T-helper 2 cell treated with Interferon-gamma antibody and Interleukin-4, amounts not matched to agents 5 μg/mL and 100 μg/mL, for 36 hours (primary cell): ENCODE measurements around the gene SLC38A2.

Source experiments
- DNase-seq: peaks from one replicate; pipeline ENCODE4 v3.0.0; 2021; ENCODE audit warnings: low spot score
- H3K27ac Mint-ChIP-seq: one replicate; pipeline ENCODE4 v1.8.0; 2021; ENCODE audit warnings: mild to moderate bottlenecking, mixed read lengths
- H3K27me3 Mint-ChIP-seq: one replicate; pipeline ENCODE4 v1.8.0; 2021; ENCODE audit warnings: low read depth, mixed read lengths
- H3K36me3 Mint-ChIP-seq: one replicate; pipeline ENCODE4 v1.8.0; 2021; ENCODE audit warnings: low read depth, mixed read lengths
- H3K4me1 Mint-ChIP-seq: one replicate; pipeline ENCODE4 v1.8.0; 2021; ENCODE audit warnings: low read depth, mixed read lengths
- H3K4me3 Mint-ChIP-seq: one replicate; pipeline ENCODE4 v1.8.0; 2022; ENCODE audit warnings: mild to moderate bottlenecking, moderate library complexity, mixed read lengths
- H3K9me3 Mint-ChIP-seq: one replicate; pipeline ENCODE4 v1.8.0; 2021; ENCODE audit warnings: mixed read lengths

The SLC38A2 gene

DNA sequence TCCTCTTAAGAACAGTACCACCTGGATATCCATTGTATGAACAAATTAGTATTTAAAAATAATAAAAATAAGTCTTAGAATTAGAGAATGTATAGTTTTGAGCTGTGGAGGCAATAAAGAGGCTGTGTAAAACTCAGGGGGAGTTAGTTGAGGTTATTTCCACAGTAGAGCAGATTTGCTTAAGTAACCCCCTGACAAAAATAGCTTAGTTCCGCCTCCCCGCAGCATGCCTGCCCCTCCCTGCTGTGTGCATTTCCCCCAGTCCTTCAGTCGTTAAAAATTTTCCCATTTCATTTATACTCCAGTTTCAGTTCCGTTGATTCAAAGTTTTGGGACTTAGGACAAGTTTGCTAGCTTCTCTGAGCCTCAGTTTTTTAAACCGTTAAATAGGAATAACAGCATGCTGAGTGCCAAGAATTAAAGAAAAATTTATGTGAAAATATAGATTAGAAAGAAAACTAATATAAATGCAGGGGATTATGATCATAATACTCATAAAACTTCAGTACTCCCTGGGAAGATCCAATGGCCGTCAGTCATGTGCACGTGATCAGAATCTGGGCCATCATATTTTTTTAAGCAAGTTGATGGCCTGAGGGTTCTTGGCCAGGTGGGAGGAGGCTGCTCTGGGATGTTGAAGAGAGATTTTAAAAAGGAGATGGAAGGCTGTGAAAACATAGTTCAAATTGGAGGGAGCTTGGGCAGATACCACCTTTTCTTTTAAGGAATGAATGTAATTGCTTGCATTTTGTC is 14.5 kb upstream of the SLC38A2 start:
- DNase-seq = no peak
- H3K9me3 Mint-ChIP-seq = no peaks in the 10 kb centered on the region
- peaks cover 54% of the 10 kb centered on the region for H3K4me1 Mint-ChIP-seq
- H3K27ac Mint-ChIP-seq = peak overlapping the region; percentile 33
- peak overlapping the region; percentile 67 for H3K4me3 Mint-ChIP-seq
- H3K27me3 Mint-ChIP-seq = no peaks in the 10 kb centered on the region
- peaks cover 29% of the 10 kb centered on the region for H3K36me3 Mint-ChIP-seq

- DNase-seq = no peak
- H3K4me3 Mint-ChIP-seq = no peak overlapping the region
- H3K4me1 Mint-ChIP-seq = peaks cover 57% of the 10 kb centered on the region
- H3K36me3 Mint-ChIP-seq = peaks cover 29% of the 10 kb centered on the region
- no peaks in the 10 kb centered on the region for H3K9me3 Mint-ChIP-seq
- H3K27me3 Mint-ChIP-seq = no peaks in the 10 kb centered on the region
- no peak overlapping the region for H3K27ac Mint-ChIP-seq
These were observed 13.8 kb upstream of the SLC38A2 start for GRCh38 chr12:46386360-46386867.

DNA sequence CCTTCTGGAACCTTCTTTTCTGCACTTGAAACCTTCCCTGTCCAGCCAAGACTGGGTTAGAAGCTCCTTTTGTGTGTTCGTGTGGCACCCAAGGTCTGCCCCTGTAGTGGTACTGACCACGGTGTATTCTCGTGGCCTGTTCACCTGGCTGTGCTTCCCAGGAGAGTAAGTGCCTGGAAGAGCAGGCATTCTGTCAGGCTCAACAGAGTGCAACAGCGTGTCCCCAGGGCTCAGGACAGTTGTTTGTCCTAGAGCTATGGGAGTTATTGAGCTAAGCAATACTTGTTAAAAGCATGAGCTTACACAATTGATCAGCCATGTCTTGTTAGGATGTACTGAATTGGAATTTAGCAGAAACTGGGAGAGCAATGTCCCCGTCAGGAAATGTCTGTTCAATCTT is 12.9 kb upstream of the SLC38A2 start:
- H3K36me3 Mint-ChIP-seq = peaks cover 20% of the 10 kb centered on the region
- no peaks in the 10 kb centered on the region for H3K9me3 Mint-ChIP-seq
- H3K4me1 Mint-ChIP-seq = peaks cover 52% of the 10 kb centered on the region
- H3K27ac Mint-ChIP-seq = no peak overlapping the region
- DNase-seq = no peak
- H3K27me3 Mint-ChIP-seq = no peaks in the 10 kb centered on the region
- peak overlapping the region; percentile 33 for H3K4me3 Mint-ChIP-seq

DNA sequence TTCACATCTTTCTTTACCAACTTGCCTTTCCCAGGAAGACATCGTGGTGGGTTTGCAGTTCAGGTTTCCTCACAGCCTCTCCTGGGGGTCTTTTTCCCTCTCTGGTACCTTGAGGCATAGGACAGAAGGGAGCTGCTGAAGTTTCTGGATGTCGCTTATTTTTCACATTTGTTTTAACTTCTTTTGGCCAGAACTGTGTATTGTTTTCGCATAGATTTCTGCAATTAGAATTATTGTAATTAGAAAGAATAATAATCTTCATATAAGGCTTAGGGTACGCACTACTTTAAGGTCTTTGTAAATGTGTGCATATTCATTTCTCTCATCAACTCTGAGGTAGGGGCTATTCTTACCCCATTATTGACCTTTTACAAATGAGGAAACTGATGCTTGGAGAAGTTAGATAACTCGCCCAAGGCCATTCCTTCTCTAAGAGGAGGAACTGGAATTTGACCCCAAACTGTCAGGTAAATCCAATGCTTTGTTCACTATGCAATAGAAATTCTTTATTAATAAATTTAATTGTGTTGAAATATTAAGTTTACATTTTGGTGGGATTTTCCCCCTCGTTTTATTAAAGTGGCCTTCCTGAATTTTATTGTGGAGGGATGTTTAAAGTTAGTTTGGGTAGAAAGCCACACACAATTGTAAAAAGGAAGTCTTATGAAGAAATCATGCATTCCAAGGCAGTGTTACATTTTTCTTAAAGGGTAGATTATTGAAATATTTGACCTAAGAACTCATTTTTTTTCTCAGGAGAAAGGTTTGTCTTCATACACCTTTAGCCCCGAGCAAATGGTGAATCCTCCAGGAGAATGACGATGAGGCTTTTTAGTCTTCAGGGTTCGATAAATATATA is 12.1 kb upstream of the SLC38A2 start:
- peak overlapping the region; percentile 92 for H3K27ac Mint-ChIP-seq
- H3K27me3 Mint-ChIP-seq = no peaks in the 10 kb centered on the region
- H3K4me1 Mint-ChIP-seq = peaks cover 48% of the 10 kb centered on the region
- H3K36me3 Mint-ChIP-seq = peaks cover 17% of the 10 kb centered on the region
- DNase-seq = no peak
- peak overlapping the region; percentile 88 for H3K4me3 Mint-ChIP-seq
- H3K9me3 Mint-ChIP-seq = no peaks in the 10 kb centered on the region

DNA sequence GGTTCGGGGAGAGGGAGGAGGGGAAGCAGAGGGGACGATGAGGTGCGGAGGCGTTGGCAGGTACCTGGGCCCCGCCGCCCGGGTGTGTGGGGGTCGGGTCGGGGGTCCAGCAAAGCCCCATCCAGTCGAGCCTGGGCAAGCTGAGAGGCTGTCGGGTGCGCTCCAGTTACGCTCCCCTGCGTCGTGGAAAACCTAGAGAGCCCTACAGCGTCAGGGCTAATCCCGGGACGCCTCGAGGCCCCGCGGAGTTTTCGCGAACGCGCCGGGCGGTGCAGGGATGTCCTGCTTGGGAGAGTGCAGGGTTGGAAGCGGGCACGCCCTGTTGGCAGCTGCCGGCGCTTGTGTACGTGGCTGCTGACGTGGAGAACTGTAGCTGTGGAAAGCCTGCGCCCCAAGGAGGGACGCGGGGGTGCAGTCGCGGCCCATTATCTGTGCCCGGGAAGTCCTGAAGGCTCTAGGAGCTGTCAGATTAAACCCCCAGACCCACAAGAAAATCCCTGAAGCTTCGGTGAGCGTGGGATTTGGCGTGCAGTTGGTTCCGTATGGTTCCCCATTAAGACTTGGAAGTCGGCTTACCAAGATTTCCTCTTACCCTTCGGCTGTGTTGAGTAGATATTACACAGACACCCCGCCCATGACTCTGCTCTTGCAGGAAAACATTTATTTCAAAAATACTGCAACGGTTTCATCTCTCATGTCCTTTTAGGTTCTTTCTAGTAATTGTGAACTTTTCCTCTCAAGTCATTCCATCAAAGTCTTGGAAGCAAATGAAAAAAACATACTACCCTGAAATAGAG is 11.3 kb upstream of the SLC38A2 start:
- no peaks in the 10 kb centered on the region for H3K9me3 Mint-ChIP-seq
- peak overlapping the region; percentile 92 for H3K27ac Mint-ChIP-seq
- peak overlapping the region; percentile 88 for H3K4me3 Mint-ChIP-seq
- H3K36me3 Mint-ChIP-seq = peaks cover 12% of the 10 kb centered on the region
- DNase-seq = peak; percentile 79
- H3K27me3 Mint-ChIP-seq = no peaks in the 10 kb centered on the region
- H3K4me1 Mint-ChIP-seq = peaks cover 49% of the 10 kb centered on the region

DNA sequence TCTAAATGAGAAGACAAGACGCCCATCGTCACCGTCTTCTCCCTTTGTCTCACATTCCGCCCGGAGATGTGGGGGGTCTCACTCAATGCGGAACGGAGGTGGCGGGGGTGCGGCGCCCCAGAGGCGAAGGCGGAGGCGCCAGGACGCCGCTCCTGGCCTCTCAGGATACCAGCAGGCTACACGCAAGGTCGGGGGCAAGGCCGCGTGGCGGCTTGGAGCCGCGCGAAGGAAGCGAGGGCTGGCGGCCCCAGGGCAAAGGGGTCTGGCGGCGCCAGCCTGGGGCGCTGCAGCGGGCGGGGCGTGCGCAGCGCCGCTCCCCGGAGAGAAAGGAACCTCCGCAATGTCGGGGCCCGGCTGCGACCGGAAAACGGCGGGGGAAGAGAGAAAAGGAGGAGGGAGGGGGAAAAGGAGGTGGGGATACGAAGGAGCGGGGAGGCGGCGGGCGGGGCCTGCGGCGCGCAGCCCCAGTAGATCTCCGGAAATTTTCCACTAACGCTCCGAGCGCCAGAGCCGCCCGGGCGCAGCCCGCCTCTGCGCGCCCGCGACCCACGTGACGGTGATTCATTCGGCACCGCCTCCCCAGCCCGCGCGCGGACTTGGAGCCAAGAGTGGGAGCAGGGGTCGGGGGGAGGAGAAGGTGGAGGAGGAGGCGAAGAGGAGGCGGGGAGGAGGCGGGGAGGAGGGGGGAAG is 10.5 kb upstream of the SLC38A2 start:
- H3K4me3 Mint-ChIP-seq = peak overlapping the region; percentile 88
- no peaks in the 10 kb centered on the region for H3K27me3 Mint-ChIP-seq
- peaks cover 7% of the 10 kb centered on the region for H3K36me3 Mint-ChIP-seq
- peaks cover 49% of the 10 kb centered on the region for H3K4me1 Mint-ChIP-seq
- H3K9me3 Mint-ChIP-seq = no peaks in the 10 kb centered on the region
- peak overlapping the region; percentile 92 for H3K27ac Mint-ChIP-seq
- DNase-seq = peak; percentile 96

GRCh38 chr12:46382408-46382963 is 9.9 kb upstream of the SLC38A2 start:
- H3K4me3 Mint-ChIP-seq = peak overlapping the region; percentile 88
- H3K27me3 Mint-ChIP-seq = no peaks in the 10 kb centered on the region
- no peak for DNase-seq
- peak overlapping the region; percentile 92 for H3K27ac Mint-ChIP-seq
- peaks cover 51% of the 10 kb centered on the region for H3K4me1 Mint-ChIP-seq
- H3K36me3 Mint-ChIP-seq = peaks cover 3% of the 10 kb centered on the region
- H3K9me3 Mint-ChIP-seq = no peaks in the 10 kb centered on the region

- no peak for DNase-seq
- no peaks in the 10 kb centered on the region for H3K9me3 Mint-ChIP-seq
- H3K27ac Mint-ChIP-seq = no peak overlapping the region
- peaks cover 52% of the 10 kb centered on the region for H3K4me1 Mint-ChIP-seq
- no peaks in the 10 kb centered on the region for H3K27me3 Mint-ChIP-seq
- H3K36me3 Mint-ChIP-seq = peaks cover 3% of the 10 kb centered on the region
- no peak overlapping the region for H3K4me3 Mint-ChIP-seq
These were observed 8.3 kb upstream of the SLC38A2 start for GRCh38 chr12:46380881-46381280.

GRCh38 chr12:46380022-46380796 is 7.6 kb upstream of the SLC38A2 start:
- H3K9me3 Mint-ChIP-seq = no peaks in the 10 kb centered on the region
- H3K4me3 Mint-ChIP-seq = no peak overlapping the region
- H3K27me3 Mint-ChIP-seq = no peaks in the 10 kb centered on the region
- no peak for DNase-seq
- no peak overlapping the region for H3K27ac Mint-ChIP-seq
- peaks cover 3% of the 10 kb centered on the region for H3K36me3 Mint-ChIP-seq
- peaks cover 48% of the 10 kb centered on the region for H3K4me1 Mint-ChIP-seq

DNA sequence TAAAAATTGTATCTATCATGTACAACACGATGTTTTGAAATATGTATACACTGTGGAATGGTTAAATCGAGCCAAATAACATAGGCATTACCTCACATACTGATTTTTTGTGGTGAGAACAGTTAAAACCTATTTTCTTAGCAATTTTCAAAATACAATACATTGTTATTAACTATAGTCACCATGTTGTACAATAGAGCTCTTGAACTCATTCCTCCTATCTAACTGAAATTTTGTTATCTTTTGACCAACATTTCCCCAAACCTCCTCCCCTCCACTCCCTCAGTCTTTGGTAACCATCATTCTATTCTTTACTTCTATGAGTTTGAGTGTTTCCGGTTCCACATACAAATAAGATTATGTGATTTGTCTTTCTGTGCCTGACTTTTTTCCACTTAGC is 6.8 kb upstream of the SLC38A2 start:
- no peak for DNase-seq
- no peak overlapping the region for H3K27ac Mint-ChIP-seq
- H3K27me3 Mint-ChIP-seq = no peaks in the 10 kb centered on the region
- H3K4me1 Mint-ChIP-seq = peaks cover 49% of the 10 kb centered on the region
- no peak overlapping the region for H3K4me3 Mint-ChIP-seq
- H3K9me3 Mint-ChIP-seq = no peaks in the 10 kb centered on the region
- H3K36me3 Mint-ChIP-seq = peaks cover 3% of the 10 kb centered on the region

DNA sequence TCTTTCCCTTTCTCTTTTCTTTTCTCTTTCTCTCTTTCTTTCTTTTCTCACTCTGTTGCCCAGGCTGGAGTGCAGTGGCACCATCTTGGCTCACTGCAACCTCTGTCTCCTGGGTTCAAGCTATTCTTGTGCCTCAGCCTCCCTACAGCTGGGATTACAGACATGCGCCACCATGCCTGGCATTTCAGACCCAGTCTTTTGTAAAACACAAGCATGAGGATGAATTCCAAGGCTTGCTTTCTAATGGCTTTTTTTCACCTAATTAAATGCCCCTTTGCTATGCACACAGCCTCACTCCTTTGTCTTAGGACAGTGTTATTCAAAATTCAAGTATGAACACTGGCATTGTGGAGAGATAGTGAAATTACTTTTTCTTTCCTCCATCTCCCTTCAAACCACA is 6.0 kb upstream of the SLC38A2 start:
- DNase-seq = no peak
- Mint-ChIP-seq H3K9me3 (no peaks in the 10 kb centered on the region), H3K4me1 (peaks cover 55% of the 10 kb centered on the region), H3K36me3 (peaks cover 3% of the 10 kb centered on the region), H3K27me3 (no peaks in the 10 kb centered on the region), H3K27ac (peak overlapping the region; percentile 46), H3K4me3 (no peak overlapping the region)

GRCh38 chr12:46377678-46378077 is 5.1 kb upstream of the SLC38A2 start:
- no peak overlapping the region for H3K27ac Mint-ChIP-seq
- H3K4me3 Mint-ChIP-seq = no peak overlapping the region
- H3K36me3 Mint-ChIP-seq = peaks cover 3% of the 10 kb centered on the region
- H3K9me3 Mint-ChIP-seq = no peaks in the 10 kb centered on the region
- H3K27me3 Mint-ChIP-seq = no peaks in the 10 kb centered on the region
- peaks cover 56% of the 10 kb centered on the region for H3K4me1 Mint-ChIP-seq
- DNase-seq = peak; percentile 51
